ENCODE measurements around the gene TNFSF9.
"Not testable (repeated sequence)": the region's sequence is repeated elsewhere in the genome, so short reads cannot be mapped to it uniquely, and the experiment has no call there.

The TNFSF9 gene

GRCh38 chr19:6534451-6535093 is 3.7 kb downstream of the TNFSF9 start:
- DNase-seq (ENCODE audit: extremely low read depth, low read depth), result no peak
- no peak for TF ChIP-seq CTCF (IDR thresholded peaks at IDR 0.05; ENCODE audit: low read depth, low read length)

GRCh38 chr19:6535558-6536137 is 4.8 kb downstream of the TNFSF9 start:
- no peak for TF ChIP-seq CTCF (IDR thresholded peaks at IDR 0.05; ENCODE audit: low read depth, low read length)
- DNase-seq (ENCODE audit: extremely low read depth, low read depth), result no peak

GRCh38 chr19:6539514-6539913 is 8.7 kb downstream of the TNFSF9 start:
- TF ChIP-seq CTCF (IDR thresholded peaks at IDR 0.05; ENCODE audit: low read depth, low read length), result no peak

GRCh38 chr19:6540918-6541689 is 10.3 kb downstream of the TNFSF9 start:
- TF ChIP-seq CTCF (IDR thresholded peaks at IDR 0.05; ENCODE audit: low read depth, low read length), result no peak

More at GRCh38 chr19:6539514-6539913, 8.7 kb downstream of the TNFSF9 start:
- no peak for DNase-seq (ENCODE audit: extremely low read depth, low read depth)

GRCh38 chr19:6543866-6544347 is 13.1 kb downstream of the TNFSF9 start:
- DNase-seq (ENCODE audit: extremely low read depth, low read depth), result no peak
- TF ChIP-seq CTCF (IDR thresholded peaks at IDR 0.05; ENCODE audit: low read depth, low read length), result no peak

More at GRCh38 chr19:6540918-6541689, 10.3 kb downstream of the TNFSF9 start:
- no peak for DNase-seq (ENCODE audit: extremely low read depth, low read depth)

- not testable (repeated sequence) for DNase-seq (ENCODE audit: extremely low read depth, low read depth)
Measured at GRCh38 chr19:6550679-6551078, 19.9 kb downstream of the TNFSF9 start.

- no peak for DNase-seq (ENCODE audit: extremely low read depth, low read depth)
Measured at GRCh38 chr19:6551091-6551490, 20.3 kb downstream of the TNFSF9 start.

More at GRCh38 chr19:6551091-6551490, 20.3 kb downstream of the TNFSF9 start:
- no peak for TF ChIP-seq CTCF (IDR thresholded peaks at IDR 0.05; ENCODE audit: low read depth, low read length)

All from AG09319 (cell line).